HCT116 (cell line): ENCODE measurements around the gene ATP6V0D1.

Experiments used
- CTCF ChIP-seq, 3 experiments: fragments of 200-600 bp in 1 of 3; sonication (generic) in 1 of 3; IDR thresholded peaks in 2 of 3; conservative IDR thresholded peaks in 1 of 3; 2 replicates each; pipeline ENCODE4 v1.5.1; 2012 to 2017; ENCODE audit warnings: low read depth in 2 of 3, low read length in 2 of 3, antibody characterized with exemption in 1 of 3, borderline replicate concordance in 1 of 3, control low read depth in 1 of 3, mild to moderate bottlenecking in 1 of 3, mixed read lengths in 1 of 3, mixed run types in 1 of 3, moderate library complexity in 1 of 3; ENCODE audit not compliant: insufficient read depth in 1 of 3
- POLR2A ChIP-seq: IDR thresholded peaks from 2 replicates; pipeline ENCODE4 v1.7.0; 2011; ENCODE audit warnings: borderline replicate concordance; ENCODE audit not compliant: insufficient read depth, insufficient read length; ENCODE audit errors: extremely low read depth

GRCh38 chr16:67436640-67437193 lies 44.2 kb downstream of the ATP6V0D1 start:
- TF ChIP-seq CTCF (IDR thresholded peaks at IDR 0.05 in 2 of 3, conservative IDR thresholded peaks at IDR 0.05 in 1 of 3; ENCODE audit: borderline replicate concordance in 1 of 3, insufficient read depth in 1 of 3, low read depth in 2 of 3, low read length in 2 of 3) (no peak), POLR2A (no peak)
